TTC549 (cell line): ENCODE measurements around the gene WASF3.

Experiments used
- FAIRE-seq: peaks from 2 replicates; lab custom pipeline; 2012; peaks lifted over from hg19 to GRCh38; lab: Jason Lieb, UNC

Gene WASF3

GRCh38 chr13:26548205-26548765, 9.2 kb upstream of the WASF3 start:
- no peak for FAIRE-seq

- FAIRE-seq, result no peak
These were observed 7.8 kb upstream of the WASF3 start for GRCh38 chr13:26549713-26550112.

GRCh38 chr13:26551255-26551860, 6.1 kb upstream of the WASF3 start:
- no peak for FAIRE-seq

- no peak for FAIRE-seq
These were observed 2.1 kb upstream of the WASF3 start for GRCh38 chr13:26555413-26555812.

GRCh38 chr13:26557051-26557392, 461 bp upstream of the WASF3 start:
- FAIRE-seq, result no peak

- no peak for FAIRE-seq
These were observed 757 bp downstream of the WASF3 start for GRCh38 chr13:26558074-26558805.

- no peak for FAIRE-seq
These were observed 1.5 kb downstream of the WASF3 start for GRCh38 chr13:26558987-26559386.

- FAIRE-seq, result no peak
These were observed 3.0 kb downstream of the WASF3 start for GRCh38 chr13:26560456-26560855.

GRCh38 chr13:26561067-26561466, 3.6 kb downstream of the WASF3 start:
- FAIRE-seq, result no peak

GRCh38 chr13:26561651-26562511, 4.4 kb downstream of the WASF3 start:
- no peak for FAIRE-seq

GRCh38 chr13:26562512-26562890, 5.0 kb downstream of the WASF3 start:
- FAIRE-seq, result no peak

- FAIRE-seq, result no peak
These were observed 6.2 kb downstream of the WASF3 start for GRCh38 chr13:26563713-26564112.

- no peak for FAIRE-seq
These were observed 10.8 kb downstream of the WASF3 start for GRCh38 chr13:26568132-26568815.

- no peak for FAIRE-seq
These were observed 14.0 kb downstream of the WASF3 start for GRCh38 chr13:26571518-26571917.

GRCh38 chr13:26575244-26575643, 17.8 kb downstream of the WASF3 start:
- FAIRE-seq, result no peak

- no peak for FAIRE-seq
These were observed 22.1 kb downstream of the WASF3 start for GRCh38 chr13:26579580-26579979.

- no peak for FAIRE-seq
These were observed 26.2 kb downstream of the WASF3 start for GRCh38 chr13:26583662-26584061.

GRCh38 chr13:26584713-26585112, 27.2 kb downstream of the WASF3 start:
- no peak for FAIRE-seq

- no peak for FAIRE-seq
These were observed 27.7 kb downstream of the WASF3 start for GRCh38 chr13:26585136-26585535.

- FAIRE-seq, result no peak
These were observed 29.8 kb downstream of the WASF3 start for GRCh38 chr13:26587251-26587650.

GRCh38 chr13:26589226-26589625, 31.7 kb downstream of the WASF3 start:
- no peak for FAIRE-seq

GRCh38 chr13:26589754-26590153, 32.3 kb downstream of the WASF3 start:
- FAIRE-seq, result no peak
